Measurements from ENCODE around the gene ISCU.

ISCU gene

GRCh38 chr12:108596854-108597558, 34.6 kb downstream of the ISCU start:
- Histone ChIP-seq H3K4me1 (no peaks in the 10 kb centered on the region), H3K9me3 (no peaks in the 10 kb centered on the region), H3K27ac (no peak overlapping the region), H3K36me3 (no peaks in the 10 kb centered on the region), H3K27me3 (peaks cover 0 to 20% of the 10 kb centered on the region in 2 donors), H3K4me3 (peak overlapping the region in 1 of 2 donors; percentile 5)
- intact Hi-C loops (cut with DNase I; ENCODE audit: low total_unique reads): no loop called here
- no peak for TF ChIP-seq CTCF (IDR thresholded peaks at IDR 0.05)
- DNase-seq: no peak

- no peak for TF ChIP-seq CTCF (IDR thresholded peaks at IDR 0.05)
- Histone ChIP-seq H3K36me3 (no peaks in the 10 kb centered on the region), H3K27me3 (peaks cover 0 to 20% of the 10 kb centered on the region in 2 donors), H3K4me3 (peak within 1 kb of the TSS; percentile 5 to 6), H3K9me3 (no peaks in the 10 kb centered on the region), H3K27ac (no peak within 1 kb of the TSS), H3K4me1 (no peaks in the 10 kb centered on the region)
- intact Hi-C loops (cut with DNase I; ENCODE audit: low total_unique reads): no loop called here
- DNase-seq: peak in 1 of 2 donors; percentile 37
These were observed 35.4 kb downstream of the ISCU start, which contains the start of gene TMEM119 for GRCh38 chr12:108597559-108598471. TSS of gene TMEM119 (minus strand) at chr12:108598084. CDS start at chr12:108592383, 5,701 bp downstream.

GRCh38 chr12:108598553-108599250, 36.3 kb downstream of the ISCU start:
- Histone ChIP-seq H3K27ac (no peak overlapping the region), H3K4me3 (no peak overlapping the region), H3K27me3 (peaks cover 0 to 29% of the 10 kb centered on the region in 2 donors), H3K9me3 (no peaks in the 10 kb centered on the region), H3K36me3 (no peaks in the 10 kb centered on the region), H3K4me1 (no peaks in the 10 kb centered on the region)
- TF ChIP-seq CTCF (IDR thresholded peaks at IDR 0.05): no peak
- intact Hi-C loops (cut with DNase I; ENCODE audit: low total_unique reads): no loop called here
- no peak for DNase-seq

GRCh38 chr12:108599541-108599940, 37.1 kb downstream of the ISCU start:
- Histone ChIP-seq H3K4me1 (no peaks in the 10 kb centered on the region), H3K36me3 (no peaks in the 10 kb centered on the region), H3K27ac (no peak overlapping the region), H3K4me3 (no peak overlapping the region), H3K27me3 (peaks cover 0 to 32% of the 10 kb centered on the region in 2 donors), H3K9me3 (no peaks in the 10 kb centered on the region)
- DNase-seq: no peak
- no peak for TF ChIP-seq CTCF (IDR thresholded peaks at IDR 0.05)
- intact Hi-C loops (cut with DNase I; ENCODE audit: low total_unique reads): no loop called here

GRCh38 chr12:108599948-108600701, 37.7 kb downstream of the ISCU start:
- Histone ChIP-seq H3K4me1 (no peaks in the 10 kb centered on the region), H3K27ac (no peak overlapping the region), H3K27me3 (peaks cover 0 to 32% of the 10 kb centered on the region in 2 donors), H3K36me3 (no peaks in the 10 kb centered on the region), H3K4me3 (no peak overlapping the region), H3K9me3 (no peaks in the 10 kb centered on the region)
- intact Hi-C loops (cut with DNase I; ENCODE audit: low total_unique reads): no loop called here
- no peak for DNase-seq
- TF ChIP-seq CTCF (IDR thresholded peaks at IDR 0.05): no peak
